SIG-M5 treated with dmso at 0.1 percent for 504 hours (cell line): ENCODE measurements around the gene C20orf202.
"Not testable (repeated sequence)": the region's sequence is repeated elsewhere in the genome, so short reads cannot be mapped to it uniquely, and the experiment has no call there.

Experiments
- DNase-seq: peaks from one replicate; lab custom pipeline; 2025; ENCODE audit not compliant: unreplicated experiment; lab: John Stamatoyannopoulos, UW

Gene C20orf202

DNA sequence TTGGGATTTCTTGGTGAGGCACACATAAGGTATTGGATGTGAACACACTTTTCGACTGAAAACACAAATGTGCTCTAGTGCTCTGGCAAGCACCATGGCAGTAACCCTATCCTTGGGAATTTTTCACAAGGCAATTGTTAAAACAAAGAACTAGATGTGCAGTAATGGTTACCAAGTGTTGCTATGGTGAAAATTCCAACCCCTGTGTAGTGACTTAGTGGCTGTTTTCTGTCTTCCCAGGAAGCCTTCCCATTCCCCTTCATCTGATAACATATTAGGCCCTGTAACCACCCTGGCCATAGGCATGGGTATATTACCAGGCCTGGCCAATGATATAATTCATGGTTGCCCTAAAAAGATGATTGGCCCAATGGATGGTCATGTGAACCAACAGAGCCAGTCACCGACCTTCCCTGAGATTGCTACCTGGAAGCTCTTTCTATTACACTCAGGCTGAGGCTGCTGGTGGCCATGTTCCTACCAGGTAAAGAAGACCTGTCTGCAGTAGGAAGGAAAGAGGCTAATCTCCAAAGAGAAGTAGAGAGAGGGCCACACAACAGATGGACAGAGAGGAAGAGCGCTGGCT, 4.1 kb downstream of the C20orf202 start:
- no peak for DNase-seq

DNA sequence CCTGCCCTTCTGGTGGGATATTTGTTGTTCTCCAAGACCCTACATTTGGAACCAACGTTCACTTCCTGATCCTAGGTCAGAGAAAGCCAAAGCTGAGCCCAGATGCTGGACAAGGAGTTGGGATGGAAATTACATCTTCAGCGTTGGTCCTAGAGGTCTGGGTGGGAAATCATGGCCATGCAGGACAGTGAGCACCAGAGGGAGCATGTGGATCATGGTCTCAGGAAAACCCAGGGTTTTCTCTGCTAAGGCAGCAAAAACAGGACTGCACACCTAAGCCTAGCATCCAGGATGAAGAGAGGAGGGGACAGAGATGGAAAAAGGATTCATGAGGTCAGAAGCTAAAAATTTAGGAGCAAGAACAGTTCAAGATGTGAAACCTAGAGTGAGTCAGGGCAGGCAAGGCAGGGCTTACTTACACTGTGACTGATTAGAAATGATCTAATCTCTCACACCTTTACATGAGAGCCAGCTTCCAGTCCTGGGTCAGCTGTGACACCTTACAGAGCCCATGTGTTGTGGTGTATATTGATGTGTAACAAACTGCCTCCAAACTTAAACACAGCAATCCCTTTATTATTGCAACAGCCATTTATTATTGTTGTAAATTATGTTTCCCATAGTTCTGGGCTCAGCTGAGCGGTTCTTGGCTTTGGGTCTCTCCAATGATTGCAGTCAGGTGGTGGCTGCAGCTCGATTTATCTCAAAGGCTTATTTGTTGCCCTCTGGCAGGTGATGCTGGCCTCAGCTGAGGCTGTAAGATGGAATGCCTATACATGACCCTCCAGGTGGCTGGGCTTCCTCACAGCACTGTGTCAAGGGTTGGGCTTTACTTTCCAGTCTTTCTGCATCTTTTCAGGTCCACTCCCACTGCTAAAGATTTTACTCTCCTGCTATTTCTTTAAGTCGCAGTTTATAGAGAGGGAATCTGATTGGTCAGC, 6.5 kb downstream of the C20orf202 start:
- no peak for DNase-seq

DNA sequence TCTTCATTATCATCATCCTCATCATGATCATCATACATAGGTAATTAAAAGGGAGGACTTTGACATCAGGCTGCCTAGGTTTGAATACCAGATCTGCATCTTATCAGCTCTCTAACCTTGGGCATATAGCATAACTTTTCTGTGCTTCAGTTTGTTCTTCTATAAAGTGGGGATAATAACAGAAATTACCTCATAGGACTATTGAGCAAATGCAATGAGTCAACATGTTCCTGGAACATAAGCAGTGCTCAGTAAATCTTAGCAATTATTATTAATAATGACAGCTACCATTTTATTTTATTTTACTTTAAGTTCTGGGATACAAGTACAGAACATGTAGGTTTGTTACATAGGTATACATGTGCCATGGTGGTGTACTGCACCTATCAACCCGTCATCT, 7.2 kb downstream of the C20orf202 start:
- DNase-seq = no peak

DNA sequence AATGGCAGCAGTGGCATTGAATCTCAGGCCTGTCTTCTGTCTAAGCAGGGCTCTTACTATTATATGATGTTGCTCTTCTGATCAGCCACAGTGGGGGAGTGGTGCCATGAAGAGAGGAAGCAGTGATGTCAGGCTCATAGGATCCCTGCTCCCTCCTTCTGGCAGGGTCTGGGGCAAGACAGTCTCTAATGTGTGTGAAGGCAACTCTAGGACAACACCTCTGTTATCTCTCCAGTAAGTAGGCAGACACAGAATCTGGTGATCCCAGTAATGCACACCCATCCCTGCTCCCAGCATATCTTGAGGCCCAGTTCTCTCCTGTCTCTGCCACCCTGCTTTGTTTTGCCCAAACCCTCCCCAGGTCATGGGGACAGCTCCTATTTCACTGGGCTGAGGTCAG, 8.8 kb downstream of the C20orf202 start:
- no peak for DNase-seq

DNA sequence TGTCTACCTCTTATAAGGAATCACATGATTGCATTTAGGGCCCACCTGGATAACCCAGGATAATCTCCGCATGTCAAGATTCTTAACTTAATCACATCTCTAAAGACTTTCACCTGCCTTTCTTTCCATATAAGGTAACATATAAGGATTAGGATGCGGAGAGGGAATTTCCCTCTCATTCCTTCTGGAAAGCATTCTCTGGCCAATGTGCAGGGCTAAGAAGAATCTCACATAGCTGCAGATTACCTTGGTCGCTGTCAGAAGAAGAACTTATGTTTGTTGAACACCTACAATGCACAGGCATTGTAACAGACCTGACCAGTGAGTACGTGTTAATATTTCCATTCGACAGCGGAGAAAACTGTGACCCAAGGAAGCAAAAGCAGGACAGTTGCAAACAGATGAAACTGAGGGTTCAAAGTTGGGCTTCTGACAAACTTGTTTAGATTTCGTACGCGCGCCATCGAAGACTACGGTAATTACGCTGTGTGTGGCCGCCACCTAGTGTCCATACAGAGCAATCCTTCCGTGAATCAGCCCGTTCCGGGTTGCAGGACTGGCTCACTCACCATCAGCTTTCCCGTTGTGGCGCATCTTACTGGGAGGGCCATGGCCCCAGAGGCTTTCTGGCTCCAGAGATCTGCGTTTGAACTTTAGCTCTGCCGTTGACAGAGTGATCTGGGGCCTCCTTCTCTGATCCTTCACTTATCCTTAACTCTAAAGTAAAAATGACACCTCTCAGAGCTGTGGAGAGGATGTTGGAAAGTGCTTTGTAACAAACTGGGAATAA, 9.5 kb downstream of the C20orf202 start:
- peak; percentile 73 for DNase-seq

DNA sequence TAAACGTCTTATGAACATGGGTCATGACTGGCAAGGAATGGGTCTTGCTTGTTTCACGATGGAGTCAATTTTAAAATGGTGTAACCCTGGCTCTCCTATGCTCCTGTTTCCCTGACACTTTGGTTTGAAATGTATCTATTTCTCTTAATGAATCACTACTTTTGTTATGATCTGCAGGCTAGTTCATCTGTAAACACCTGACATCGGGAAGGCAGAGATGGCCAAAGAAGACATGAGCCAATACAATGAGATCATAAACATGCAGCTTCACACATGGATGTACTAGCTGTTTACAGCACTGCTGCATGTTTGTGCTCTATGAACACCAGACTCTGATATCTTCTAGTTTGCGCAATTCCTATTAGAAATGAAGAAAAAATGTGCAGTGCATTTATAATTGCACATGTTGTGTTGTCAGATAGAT, 11.6 kb downstream of the C20orf202 start:
- DNase-seq = no peak

DNA sequence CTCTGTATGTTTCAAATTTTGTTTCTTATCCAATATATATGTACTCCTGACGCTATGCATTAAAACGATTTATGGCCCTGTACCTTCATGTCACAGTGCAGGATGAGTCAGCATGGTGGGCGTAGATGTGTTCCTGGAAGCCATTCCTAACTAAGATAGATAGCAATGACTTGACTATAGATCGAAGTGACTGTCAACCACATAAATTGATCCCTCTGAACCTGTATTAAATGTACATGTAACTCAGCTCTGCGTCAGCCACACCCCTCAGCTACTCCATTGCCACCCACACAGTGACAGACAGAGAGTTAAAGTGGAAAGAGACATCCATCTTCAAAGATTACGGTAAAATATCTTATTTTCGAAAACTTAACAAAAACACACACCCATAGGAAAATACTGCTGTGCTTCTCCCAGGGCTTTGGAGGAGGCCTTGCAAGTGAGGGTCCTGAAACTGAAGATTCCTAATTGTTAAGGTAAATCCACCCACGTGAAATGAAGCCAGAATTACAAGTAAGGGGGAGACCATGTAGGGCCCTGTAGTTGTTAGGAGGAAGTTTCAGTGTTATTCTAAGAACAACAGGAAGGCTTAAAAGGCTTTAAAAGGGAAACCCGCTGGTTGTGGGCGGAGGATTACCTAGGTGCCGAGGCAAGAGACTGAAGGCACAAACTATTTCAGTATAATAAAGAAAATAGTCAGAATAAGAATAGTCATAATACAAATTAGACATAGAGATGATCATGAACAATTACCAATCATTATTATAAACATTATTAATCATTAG, 12.3 kb downstream of the C20orf202 start:
- DNase-seq = no peak

DNA sequence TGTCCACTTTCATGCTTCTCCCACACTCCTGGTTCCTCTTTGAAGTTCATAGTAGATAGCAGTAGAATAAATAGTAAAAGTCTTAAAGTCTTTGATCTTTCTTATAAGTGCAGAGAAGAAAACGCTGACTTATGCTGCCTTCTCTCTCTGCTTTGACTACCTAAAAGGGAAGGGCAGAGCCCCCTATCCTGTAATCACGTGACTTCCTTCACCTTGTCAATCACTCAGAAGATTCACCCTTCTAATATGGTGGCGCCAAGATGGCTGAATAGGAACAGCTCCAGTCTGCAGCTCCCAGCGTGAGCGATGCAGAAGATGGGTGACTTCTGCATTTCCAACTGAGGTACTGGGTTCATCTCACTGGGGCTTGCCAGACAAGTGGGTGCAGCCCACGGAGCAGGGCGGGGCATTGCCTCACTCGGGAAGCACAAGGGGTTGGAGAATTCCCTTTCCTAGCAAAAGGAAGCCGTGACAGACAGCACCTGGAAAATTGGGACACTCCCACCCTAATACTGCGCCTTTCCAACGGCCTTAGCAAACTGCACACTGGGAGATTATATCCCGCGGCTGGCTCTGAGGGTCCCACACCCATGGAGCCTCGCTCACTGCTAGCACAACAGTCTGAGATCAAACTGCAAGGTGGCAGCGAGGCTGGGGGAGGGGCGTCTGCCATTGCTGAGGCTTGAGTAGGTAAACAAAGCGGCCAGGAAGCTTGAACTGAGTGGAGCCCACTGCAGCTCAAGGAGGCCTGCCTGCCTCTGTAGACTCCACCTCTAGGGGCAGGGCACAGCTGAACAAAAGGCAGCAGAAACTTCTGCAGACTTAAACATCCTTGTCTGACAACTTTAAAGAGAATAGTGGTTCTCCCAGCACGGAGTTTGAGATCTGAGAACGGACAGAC, 13.5 kb downstream of the C20orf202 start:
- not testable (repeated sequence) for DNase-seq

DNA sequence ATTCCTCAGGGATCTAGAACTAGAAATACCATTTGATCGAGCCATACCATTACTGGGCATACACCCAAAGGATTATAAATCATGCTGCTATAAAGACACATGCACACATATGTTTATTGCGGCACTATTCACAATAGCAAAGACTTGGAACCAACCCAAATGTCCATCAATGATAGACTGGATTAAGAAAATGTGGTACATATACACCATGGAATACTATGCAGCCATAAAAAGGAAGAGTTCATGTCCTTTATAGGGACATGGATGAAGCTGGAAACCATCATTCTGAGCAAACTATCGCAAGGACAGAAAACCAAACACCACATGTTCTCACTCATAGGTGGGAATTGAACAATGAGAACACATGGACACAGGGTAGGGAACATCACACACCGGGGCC, 19.5 kb downstream of the C20orf202 start:
- not testable (repeated sequence) for DNase-seq

DNA sequence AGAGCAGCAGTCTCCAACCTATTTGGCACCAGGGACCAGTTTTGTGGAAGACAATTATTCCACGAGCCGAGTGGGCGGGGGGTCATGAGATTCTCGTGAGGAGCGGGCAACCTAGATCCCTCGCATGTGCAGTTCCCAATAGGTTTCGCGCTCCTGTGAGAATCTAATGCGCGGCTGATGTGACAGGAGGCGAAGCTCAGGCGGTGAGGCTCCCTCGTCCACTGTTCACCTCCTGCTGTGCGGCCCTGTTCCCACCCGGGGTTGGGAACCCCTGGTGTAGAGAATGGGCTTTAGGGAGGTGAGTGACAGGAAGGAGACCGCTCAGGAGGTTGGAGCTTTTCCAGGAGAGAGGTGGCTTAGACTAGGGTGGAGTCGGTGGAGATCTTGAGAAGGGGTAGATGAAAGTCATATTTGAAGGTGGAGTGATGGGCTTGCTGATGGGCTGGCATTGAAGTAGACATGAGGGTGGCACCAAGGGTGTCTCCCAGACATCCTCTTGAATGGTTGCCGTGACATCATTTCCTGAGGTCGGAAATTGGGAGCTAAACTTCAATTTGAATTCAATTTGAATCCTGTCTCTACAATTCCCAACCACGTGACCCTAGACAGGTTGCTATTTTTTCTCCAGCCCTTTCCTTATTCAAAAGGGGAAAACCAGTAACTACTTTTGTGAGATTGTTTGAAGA, 21.1 kb downstream of the C20orf202 start:
- DNase-seq = no peak

DNA sequence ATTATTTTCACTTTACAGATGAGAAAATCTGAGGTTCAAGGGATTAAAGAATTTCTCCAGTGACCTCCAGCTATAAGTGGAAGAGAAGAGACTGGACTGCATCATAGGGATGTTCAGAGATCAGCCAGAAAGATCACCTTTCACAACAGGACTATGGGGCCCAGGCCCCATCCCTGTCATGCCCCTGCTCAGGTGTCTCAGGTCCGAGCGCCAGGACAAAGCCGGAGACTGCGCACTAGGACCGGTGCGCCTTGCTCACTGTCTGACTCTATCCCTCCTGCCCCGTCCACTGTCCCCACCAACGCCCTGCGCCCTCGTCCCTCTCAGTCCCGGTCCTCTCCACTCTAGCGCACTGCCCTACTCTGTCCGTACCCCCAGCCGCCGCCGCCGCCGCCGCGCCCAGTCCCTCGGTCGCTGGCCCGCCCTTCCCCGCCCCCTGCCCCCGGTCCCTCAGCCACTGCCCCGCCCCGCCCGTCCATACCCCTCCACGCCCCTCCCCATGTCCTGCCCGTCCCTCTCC, 22.1 kb downstream of the C20orf202 start:
- no peak for DNase-seq

DNA sequence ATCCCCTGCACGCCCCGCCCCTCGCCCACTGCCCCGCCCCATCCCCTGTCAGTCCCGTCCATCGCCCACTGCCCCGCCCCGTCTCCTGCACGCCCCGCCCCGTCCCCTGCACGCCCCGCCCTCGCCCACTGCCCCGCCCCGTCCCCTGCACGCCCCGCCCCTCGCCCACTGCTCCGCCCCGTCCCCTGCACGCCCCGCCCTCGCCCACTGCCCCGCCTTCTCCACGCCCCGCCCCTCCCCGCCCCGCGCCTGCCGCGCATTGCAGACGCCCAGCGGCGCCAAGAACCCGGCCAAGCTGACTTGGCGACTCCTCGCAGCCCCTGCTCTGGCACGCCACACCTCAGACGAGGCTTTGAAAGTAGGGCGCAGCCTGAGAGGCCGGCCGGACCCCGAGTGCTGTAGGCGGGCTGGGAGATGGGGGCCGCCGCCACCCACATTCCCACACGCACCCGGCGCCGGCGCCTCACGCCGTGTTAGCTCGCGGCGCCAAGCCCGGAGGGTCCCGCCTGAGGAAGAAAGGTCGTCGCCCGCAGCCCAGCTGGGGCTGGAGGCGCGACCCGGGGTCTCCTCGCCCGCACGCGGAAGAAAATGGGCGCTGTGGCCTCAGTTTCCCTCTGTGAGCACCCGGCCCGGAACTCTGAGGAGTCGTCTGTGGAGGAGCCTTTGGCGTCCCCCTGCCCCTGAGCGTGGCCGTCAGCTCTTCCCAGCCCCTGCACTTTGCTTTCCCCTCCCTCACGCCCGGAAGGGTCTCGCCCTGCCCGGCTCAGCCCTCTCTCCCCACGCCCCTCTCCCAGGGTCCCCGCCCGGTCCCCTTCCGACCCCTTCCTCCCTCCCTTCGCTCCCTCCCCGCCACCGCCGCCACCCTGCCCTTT, 22.8 kb downstream of the C20orf202 start, which contains the start of gene RAD21L1:
Gene RAD21L1, plus strand, starts transcription at position 262 of the 872 bp plus-strand sequence. CDS start 2,410 bp downstream, outside the sequence.
- DNase-seq = peak; percentile 31

DNA sequence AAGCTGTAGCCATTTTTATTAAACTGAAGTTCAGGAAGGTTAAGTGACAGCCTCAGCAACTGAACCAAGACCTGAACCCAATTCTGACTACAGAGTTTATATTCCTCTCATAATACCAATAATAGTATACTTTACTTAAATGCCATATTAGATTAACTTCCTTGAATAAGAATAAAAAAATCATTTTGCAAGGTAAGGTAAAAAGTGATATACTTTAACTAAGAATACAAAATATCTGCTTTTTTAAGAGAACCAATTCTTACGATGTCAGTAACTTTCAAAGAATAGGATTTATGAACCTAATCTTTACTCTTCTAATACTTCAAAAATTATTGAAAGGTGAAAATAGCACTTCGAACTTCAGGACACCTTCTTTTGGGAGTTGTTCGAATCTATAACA, 26.3 kb downstream of the C20orf202 start:
- DNase-seq = no peak

DNA sequence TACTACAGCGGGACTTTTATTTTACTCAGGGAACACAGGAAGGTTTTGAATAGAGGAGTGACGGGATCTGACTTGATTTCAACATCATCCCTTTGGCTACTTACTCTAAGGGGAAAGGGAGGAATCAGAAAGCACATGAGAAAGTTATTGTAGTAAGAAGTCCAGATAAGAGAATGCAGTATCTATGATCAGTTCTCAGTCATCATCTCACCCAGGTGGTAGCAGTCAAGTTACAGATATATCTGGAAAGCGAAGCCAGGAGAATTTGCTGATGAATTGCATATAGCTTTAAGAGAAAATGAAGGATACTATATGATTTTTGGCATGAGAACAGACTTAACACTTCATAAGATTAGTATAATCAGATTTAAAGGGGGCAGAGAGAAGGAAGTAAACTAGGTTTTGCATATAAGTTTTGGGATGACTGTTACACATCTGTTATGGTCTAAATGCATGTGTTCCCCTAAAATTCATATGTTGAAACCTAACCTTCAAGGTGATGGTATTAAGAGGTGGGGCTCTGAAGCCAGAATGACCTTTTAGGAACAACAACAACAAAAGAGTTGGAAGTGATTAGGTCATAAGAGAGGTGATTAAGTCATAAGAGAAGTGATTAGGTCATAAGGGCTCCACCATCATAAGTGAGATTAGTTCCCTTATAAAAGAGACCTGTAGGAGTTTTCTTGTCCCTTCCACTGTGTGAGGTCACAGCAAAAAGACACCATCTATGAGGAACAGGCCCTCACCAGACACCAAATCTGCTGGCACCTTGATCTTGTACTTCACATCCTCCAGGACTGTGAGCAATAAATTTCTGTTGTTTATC, 29.2 kb downstream of the C20orf202 start:
- DNase-seq = no peak

DNA sequence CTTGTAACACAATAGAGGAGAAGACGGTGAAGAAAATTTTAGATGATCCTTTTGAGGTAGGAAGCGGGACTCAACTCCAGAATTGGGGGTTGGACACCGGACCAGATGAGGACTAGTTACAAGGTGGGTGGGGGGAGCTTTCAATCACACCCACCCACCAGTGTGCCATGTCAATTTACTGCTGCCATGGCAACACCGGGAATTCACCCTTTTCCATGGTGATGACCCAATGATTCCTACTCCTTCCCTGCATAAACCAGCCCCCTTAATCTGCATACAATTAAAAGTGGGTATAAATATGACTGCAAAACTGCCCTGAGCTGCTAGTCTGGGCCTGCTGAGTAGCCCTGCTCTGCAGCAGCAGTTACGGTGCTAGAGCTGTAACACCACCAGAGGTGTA, 37.3 kb downstream of the C20orf202 start:
- no peak for DNase-seq

DNA sequence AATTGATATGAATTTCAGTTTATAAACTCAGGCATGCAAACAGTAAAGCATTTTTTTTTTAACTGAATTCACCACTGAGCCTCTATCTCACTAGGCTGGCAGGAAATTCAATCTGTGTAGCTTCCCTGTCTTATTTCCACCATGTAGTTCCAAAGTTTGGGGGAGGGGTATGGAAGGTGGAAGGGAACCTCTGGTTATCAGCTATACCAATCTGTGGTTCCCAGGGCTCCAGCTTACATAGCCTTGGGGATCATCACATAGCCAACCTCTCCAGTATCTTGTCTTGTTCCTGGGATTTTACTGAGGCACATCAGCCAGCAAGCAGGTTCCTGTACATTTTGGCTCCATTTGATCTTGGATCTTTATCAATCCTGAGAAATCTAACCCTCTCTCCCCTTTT, 38.2 kb downstream of the C20orf202 start:
- no peak for DNase-seq

DNA sequence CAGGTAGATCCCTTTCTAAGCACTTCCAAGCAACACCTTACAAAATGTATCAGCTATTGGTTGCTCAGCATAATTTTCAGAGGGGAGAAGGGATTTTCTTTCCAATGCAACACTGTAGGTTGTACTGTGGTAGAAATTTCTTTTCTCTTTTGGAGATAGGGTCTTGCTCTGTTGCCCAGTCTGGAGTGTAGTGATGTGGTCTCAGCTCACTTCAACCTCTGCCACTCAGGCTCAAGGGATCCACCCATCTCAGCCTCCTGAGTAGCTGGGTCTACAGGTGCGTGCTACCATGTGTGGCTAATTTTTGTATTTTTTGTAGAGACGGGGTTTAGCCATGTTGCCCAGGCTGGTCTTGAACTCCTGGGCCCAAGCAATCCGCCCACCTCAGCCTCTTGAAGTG, 38.8 kb downstream of the C20orf202 start:
- DNase-seq = no peak
